HepG2 (cell line): ENCODE measurements around the gene PLEKHN1. TPM values are rescaled to one million over a fixed set of nuclear protein-coding genes. Genes with fewer than 3 reads are reported as not detected.

Source experiments
- CBX1 ChIP-seq: IDR thresholded peaks from one replicate; pipeline ENCODE4 v1.6.1; 2016; ENCODE audit warnings: antibody characterized with exemption, low read depth
- CREB3 ChIP-seq: sonication (generic); formaldehyde crosslinking; IDR thresholded peaks from 2 replicates; pipeline ENCODE4 v1.5.0; 2020; ENCODE audit warnings: missing genetic modification reagents
- GABPA ChIP-seq, 2 experiments: IDR thresholded peaks; 2 replicates each; pipeline ENCODE4 v1.6.1; 2011 to 2016; ENCODE audit warnings: low read depth in 2 of 2, low read length in 1 of 2, missing biosample characterization in 1 of 2, missing genetic modification characterization in 1 of 2
- HOXD1 ChIP-seq: sonication (generic); formaldehyde crosslinking; IDR thresholded peaks from 2 replicates; pipeline ENCODE4 v1.5.0; 2020; ENCODE audit warnings: missing genetic modification reagents
- PAX8 ChIP-seq: sonication (generic); formaldehyde crosslinking; IDR thresholded peaks from 2 replicates; pipeline ENCODE4 v1.8.0; 2022; ENCODE audit warnings: mild to moderate bottlenecking, missing genetic modification reagents, borderline replicate concordance
- PHF5A ChIP-seq: IDR thresholded peaks from one replicate; pipeline ENCODE4 v1.6.1; 2018; ENCODE audit warnings: low read depth, missing genetic modification reagents; ENCODE audit not compliant: unreplicated experiment
- POLR2A ChIP-seq, 2 experiments: IDR thresholded peaks; 2 replicates each; pipeline ENCODE4 v1.6.1; 2011; ENCODE audit warnings: low read depth in 2 of 2, low read length in 2 of 2, mild to moderate bottlenecking in 1 of 2, moderate library complexity in 1 of 2; ENCODE audit not compliant: insufficient read depth in 1 of 2
- REL ChIP-seq: sonication (generic); formaldehyde crosslinking; conservative IDR thresholded peaks from 2 replicates; pipeline ENCODE4 v1.8.0; 2022; ENCODE audit warnings: mild to moderate bottlenecking, missing genetic modification reagents, moderate library complexity
- SRSF4 ChIP-seq: fragments of 200-400 bp; formaldehyde crosslinking; IDR thresholded peaks from one replicate; pipeline ENCODE4 v1.6.1; 2018; ENCODE audit warnings: mild to moderate bottlenecking, low read depth, low read length, moderate library complexity; ENCODE audit not compliant: poor library complexity, severe bottlenecking
- SRY ChIP-seq: sonication (generic); formaldehyde crosslinking; IDR thresholded peaks from 2 replicates; pipeline ENCODE4 v1.8.0; 2022; ENCODE audit warnings: mild to moderate bottlenecking, missing genetic modification reagents
- TFAP4 ChIP-seq: sonication (generic); IDR thresholded peaks from 2 replicates; pipeline ENCODE4 v1.6.1; 2016; ENCODE audit warnings: low read depth, borderline replicate concordance
- THAP9 ChIP-seq: sonication (generic); formaldehyde crosslinking; IDR thresholded peaks from 2 replicates; pipeline ENCODE4; 2020; ENCODE audit warnings: missing genetic modification reagents, mild to moderate bottlenecking, borderline replicate concordance
- TRIM24 ChIP-seq: sonication (generic); formaldehyde crosslinking; IDR thresholded peaks from 2 replicates; pipeline ENCODE4 v1.8.0; 2022; ENCODE audit warnings: mild to moderate bottlenecking, missing genetic modification reagents
- ZBTB26 ChIP-seq: IDR thresholded peaks from 2 replicates; pipeline ENCODE4 v1.6.1; 2016; ENCODE audit warnings: missing compliant biosample characterization, missing genetic modification reagents, borderline replicate concordance
- ZBTB46 ChIP-seq: sonication (generic); formaldehyde crosslinking; IDR thresholded peaks from 2 replicates; pipeline ENCODE4 v1.4.0; 2020; ENCODE audit warnings: mild to moderate bottlenecking, missing genetic modification reagents, borderline replicate concordance
- ZFP36 ChIP-seq: fragments of 150-350 bp; IDR thresholded peaks from 2 replicates; pipeline ENCODE4 v1.6.1; 2018; ENCODE audit warnings: borderline replicate concordance, low read length, low read depth; ENCODE audit not compliant: partially characterized antibody
- ZMYM3 ChIP-seq: sonication (generic); formaldehyde crosslinking; IDR thresholded peaks from 2 replicates; pipeline ENCODE4 v1.5.1; 2020; ENCODE audit warnings: mild to moderate bottlenecking, missing genetic modification reagents
- ZNF101 ChIP-seq: sonication (generic); formaldehyde crosslinking; IDR thresholded peaks from 2 replicates; pipeline ENCODE4 v1.4.0; 2020; ENCODE audit warnings: mild to moderate bottlenecking, low read depth, missing genetic modification reagents, borderline replicate concordance
- ZNF747 ChIP-seq: sonication (generic); formaldehyde crosslinking; IDR thresholded peaks from 2 replicates; pipeline ENCODE4 v1.8.1; 2023; ENCODE audit warnings: missing genetic modification reagents, mild to moderate bottlenecking, borderline replicate concordance
- polyA plus RNA-seq, 8 experiments: library from polyadenylated mRNA; depleted of rRNA in 3 of 8; stranded (reverse) in 7 of 8; unstranded in 1 of 8; fragments of >200 nt; fragmentation: Illumina TruSeq in 4 of 8; extraction: Trizol in 4 of 8; gene quantifications; 2 replicates each; pipeline versions ENCODE4 v1.2.1 to v1.2.3, GENCODE V29; 2011 to 2016; ENCODE audit warnings: low read depth in 4 of 8, missing spikeins in 1 of 8, mixed read lengths in 1 of 8; ENCODE audit not compliant: insufficient read depth in 1 of 8
- total RNA-seq, 5 experiments: library from RNA; depleted of rRNA; stranded (reverse); fragments of >200 nt; fragmentation: Illumina TruSeq; extraction: Trizol; gene quantifications; 2 replicates each; pipeline ENCODE4 v1.2.3, GENCODE V29; 2016; ENCODE audit warnings: low read depth in 1 of 5

The PLEKHN1 gene
- total and polyA plus RNA-seq, 2 of the 13 experiments (the other 11 are each of a cell fraction or from before 2014, with no cell fraction given) = 0.42 to 0.58 TPM

GRCh38 chr1:958823-959730 is 7.2 kb upstream of the PLEKHN1 start, which contains the start of gene NOC2L (continued):
- peak; percentile 57; the same call in 1 of the 2 replicates for TF ChIP-seq THAP9
- no peak for TF ChIP-seq ZNF747
- no peak; the same call in 1 of the 2 replicates for TF ChIP-seq SRY (CRISPR knock-in tag)
- no peak for TF ChIP-seq CBX1
- TF ChIP-seq ZFP36 = peak; percentile 59
- peak in 1 of 2 experiments; percentile 40; a peak in 1 of 4 replicates for TF ChIP-seq POLR2A (IDR thresholded peaks at IDR 0.05; ENCODE audit: insufficient read depth in 1 of 2, low read depth in 2 of 2, low read length in 2 of 2)
- no peak for TF ChIP-seq SRSF4
- TF ChIP-seq CREB3 = no peak
- TF ChIP-seq PHF5A (CRISPR knock-in tag) = no peak
- TF ChIP-seq ZBTB26 (CRISPR knock-in tag) = 0 out of 2 replicates have a peak, but pooled peaks have one; percentile 56
- no peak for TF ChIP-seq TFAP4
- no peak for TF ChIP-seq ZBTB46 (CRISPR knock-in tag)
- no peak for TF ChIP-seq GABPA (IDR thresholded peaks at IDR 0.05; ENCODE audit: low read depth, low read length)
- peak; percentile 90 for TF ChIP-seq GABPA (CRISPR knock-in tag; IDR thresholded peaks at IDR 0.05; ENCODE audit: low read depth)
- no peak for TF ChIP-seq ZNF101 (CRISPR knock-in tag)
- no peak; the same call in 1 of the 2 replicates for TF ChIP-seq ZMYM3 (CRISPR knock-in tag)
- TF ChIP-seq PAX8 = no peak
- TF ChIP-seq HOXD1 = no peak
- TF ChIP-seq TRIM24 (CRISPR knock-in tag) = no peak
- peak; percentile 77 for TF ChIP-seq REL
